Thyroid gland (tissue), 4 donors: ENCODE data around the gene ZNF14. TPM values are rescaled to one million over a fixed set of nuclear protein-coding genes. Genes with fewer than 3 reads are reported as not detected.
"Not testable (repeated sequence)": the region's sequence is repeated elsewhere in the genome, so short reads cannot be mapped to it uniquely, and the experiment has no call there.

Experiments
- DNase-seq, 2 donors: peaks; one replicate each; pipeline ENCODE4 v3.0.0-alpha.2; 2019
- H3K27ac ChIP-seq, 3 donors: fragments of 200-600 bp; sonication (generic); 1 replicate in 2 of 3; 2 replicates in 1 of 3; pipeline ENCODE4 v1.5.1; 2016 to 2019; ENCODE audit warnings: mild to moderate bottlenecking in 1 of 3, moderate library complexity in 1 of 3
- H3K27me3 ChIP-seq: fragments of 200-600 bp; sonication (generic); one replicate; pipeline ENCODE4 v1.5.1; 2019
- H3K36me3 ChIP-seq, 2 donors: fragments of 200-600 bp; sonication (generic); one replicate each; pipeline ENCODE4 v1.5.1; 2016 to 2019
- H3K4me1 ChIP-seq, 2 donors: fragments of 200-600 bp; sonication (generic); one replicate each; pipeline ENCODE4 v1.5.1; 2017 to 2019
- H3K4me3 ChIP-seq, 3 donors: fragments of 200-600 bp; sonication (generic); replicated peaks in 1 of 3; 1 replicate in 2 of 3; 2 replicates in 1 of 3; pipeline ENCODE4 v1.5.1; 2016; ENCODE audit warnings: mild to moderate bottlenecking in 1 of 3
- H3K9me3 ChIP-seq: fragments of 200-600 bp; sonication (generic); one replicate; pipeline ENCODE4 v1.5.1; 2017
- CTCF ChIP-seq, 6 experiments: fragments of 200-600 bp in 3 of 6; fragments of 450-650 bp in 3 of 6; sonication (generic) in 3 of 6; IDR thresholded peaks; one replicate each; pipeline ENCODE4 v1.5.1; 2016 to 2019; ENCODE audit warnings: antibody characterized with exemption in 6 of 6, mild to moderate bottlenecking in 2 of 6, inconsistent platforms in 1 of 6, moderate library complexity in 1 of 6
- POLR2A ChIP-seq, 2 donors: fragments of 450-650 bp; IDR thresholded peaks; one replicate each; pipeline ENCODE4 v1.6.1; 2017; ENCODE audit warnings: antibody characterized with exemption in 2 of 2, mild to moderate bottlenecking in 2 of 2, moderate library complexity in 1 of 2
- WGBS, 2 donors: methylation state at CpG; one replicate each; pipeline ENCODE4 v1.1.5; 2017; 5-methylcytosine and 5-hydroxymethylcytosine counted together
- intact Hi-C: fragments of 100-400 bp; cut with DNase I; formaldehyde crosslinking; loops from one replicate; pipeline ENCODE4 v1.15.1; 2023
- total RNA-seq, 4 donors: library from RNA; depleted of rRNA; stranded (reverse); fragments of >200 nt; gene quantifications; one replicate each; pipeline ENCODE4 v1.2.3, GENCODE V29; 2016

Gene ZNF14
- total RNA-seq, 4 donors from 2014 or later: 13.8 to 21.1 (median 17.7) TPM

- H3K9me3 ChIP-seq: no peaks in the 10 kb centered on the region
- H3K27me3 ChIP-seq: no peaks in the 10 kb centered on the region
- no peak for DNase-seq
- H3K36me3 ChIP-seq: no peaks in the 10 kb centered on the region
- H3K4me1 ChIP-seq: peaks cover 15 to 17% of the 10 kb centered on the region in 2 donors
- intact Hi-C loops: no loop called here
- 74 to 76% methylated on average over 10 of the region's 10 CpGs for WGBS, 2 donors
- no peak for TF ChIP-seq POLR2A (IDR thresholded peaks at IDR 0.05)
- no peak for TF ChIP-seq CTCF (IDR thresholded peaks at IDR 0.05)
- H3K4me3 ChIP-seq: peak overlapping the region in 1 of 3 donors; percentile 94
- H3K27ac ChIP-seq: no peak overlapping the region
Observed at GRCh38 chr19:19670070-19670551, 62.8 kb downstream of the ZNF14 start.

- intact Hi-C loops: no loop called here
- no peaks in the 10 kb centered on the region for H3K9me3 ChIP-seq
- WGBS, 2 donors: 13 to 18% methylated on average over 10 to 12 of the region's 36 CpGs
Observed at GRCh38 chr19:19668230-19669012, 64.5 kb downstream of the ZNF14 start, which contains the start of gene ZNF101. TSS of gene ZNF101 (plus strand) at chr19:19668839. CDS start at chr19:19668964, 125 bp downstream.

GRCh38 chr19:19665420-19665948 is 67.4 kb downstream of the ZNF14 start:
- H3K4me3 ChIP-seq, intact Hi-C loops, DNase-seq, H3K27ac ChIP-seq, H3K9me3 ChIP-seq, H3K27me3 ChIP-seq, H3K36me3 ChIP-seq: not testable (repeated sequence)
- WGBS, 2 donors: 94 to 98% methylated on average over 22 of the region's 22 CpGs
- peaks cover 32% of the 10 kb centered on the region in 2 donors for H3K4me1 ChIP-seq

More at GRCh38 chr19:19668230-19669012, 64.5 kb downstream of the ZNF14 start, which contains the start of gene ZNF101:
- peaks cover 15 to 17% of the 10 kb centered on the region in 2 donors for H3K4me1 ChIP-seq
- H3K36me3 ChIP-seq: no peaks in the 10 kb centered on the region
- H3K27me3 ChIP-seq: no peaks in the 10 kb centered on the region
- H3K27ac ChIP-seq: peak within 1 kb of the TSS; percentile 57 to 76 (median 73)
- peak within 1 kb of the TSS; percentile 72 to 95 (median 94) for H3K4me3 ChIP-seq
- TF ChIP-seq POLR2A (IDR thresholded peaks at IDR 0.05) (peak in 1 of 2 donors; percentile 60), CTCF (IDR thresholded peaks at IDR 0.05) (no peak)
- peak; percentile 95 for DNase-seq

GRCh38 chr19:19663256-19664120 is 69.4 kb downstream of the ZNF14 start, which contains the start of gene ATP13A1:
TSS of gene ATP13A1 (minus strand) at chr19:19663676. CDS start at chr19:19663666, 10 bp downstream.
- TF ChIP-seq CTCF (IDR thresholded peaks at IDR 0.05) (peak in 3 of 6 experiments; percentile 27 to 33 (median 29)), POLR2A (IDR thresholded peaks at IDR 0.05) (peak in 1 of 2 donors; percentile 68)
- intact Hi-C loops: no loop called here
- Histone ChIP-seq H3K9me3 (no peaks in the 10 kb centered on the region), H3K4me1 (peaks cover 22% of the 10 kb centered on the region in 2 donors), H3K27me3 (no peaks in the 10 kb centered on the region), H3K36me3 (peaks cover 10 to 11% of the 10 kb centered on the region in 2 donors), H3K27ac (peak within 1 kb of the TSS; percentile 78 to 90 (median 84)), H3K4me3 (peak within 1 kb of the TSS; percentile 61 to 90 (median 89))
- peak; percentile 99 for DNase-seq
- 0% methylated on average over 9 to 33 of the region's 85 CpGs for WGBS, 2 donors

- Histone ChIP-seq H3K36me3 (peaks cover 15% of the 10 kb centered on the region in 2 donors), H3K4me3 (peak overlapping the region; percentile 61 to 90 (median 89)), H3K27ac (peak overlapping the region in 2 of 3 donors; percentile 37 to 90), H3K27me3 (no peaks in the 10 kb centered on the region), H3K4me1 (peaks cover 17% of the 10 kb centered on the region in 2 donors), H3K9me3 (no peaks in the 10 kb centered on the region)
- no peak for DNase-seq
- WGBS, 2 donors: 8 to 11% methylated on average over 7 to 15 of the region's 17 CpGs
- TF ChIP-seq POLR2A (IDR thresholded peaks at IDR 0.05): no peak
- TF ChIP-seq CTCF (IDR thresholded peaks at IDR 0.05): no peak
- intact Hi-C loops: no loop called here
Observed at GRCh38 chr19:19662871-19663255, 70.0 kb downstream of the ZNF14 start.
